OCI-LY7 (cell line): ENCODE data around the gene IGF2BP2. TPM values are rescaled to one million over a fixed set of nuclear protein-coding genes. Genes with fewer than 3 reads are reported as not detected.

Source experiments
- BruUV-seq: library from RNA; stranded (reverse); fragments of 400-500 nt; replicated peaks from 2 replicates; lab custom pipeline; 2021; lab: Mats Ljungman, UMichigan
- CTCF ChIA-PET: fragments of 300-600 bp; sonication (Branson Sonifier 250); formaldehyde crosslinking; loops from one replicate; lab custom pipeline; 2022; ENCODE audit warnings: antibody characterized with exemption; ENCODE audit not compliant: unreplicated experiment; lab: Charles Lee
- POLR2A ChIA-PET: fragments of 300-600 bp; sonication (Branson Sonifier 250); formaldehyde crosslinking; loops from one replicate; lab custom pipeline; 2022; ENCODE audit warnings: antibody characterized with exemption; lab: Charles Lee
- DNase-seq: peaks from one replicate; pipeline ENCODE4 v3.0.0-alpha.2; 2015; ENCODE audit warnings: low spot score
- H2AFZ ChIP-seq: fragments of 200-600 bp; sonication (generic), shearing (Covaris generic); 2 replicates; pipeline ENCODE4 v1.6.1; 2014; ENCODE audit warnings: mild to moderate bottlenecking, antibody characterized with exemption, low read length, moderate library complexity
- H3K27ac ChIP-seq: fragments of 200-600 bp; sonication (generic); 2 replicates; pipeline ENCODE4 v1.5.1; 2014; ENCODE audit warnings: mixed run types, low read depth, mild to moderate bottlenecking, moderate library complexity, low read length, inconsistent platforms; ENCODE audit not compliant: poor library complexity, severe bottlenecking
- H3K36me3 ChIP-seq: fragments of 200-600 bp; sonication (generic); 2 replicates; pipeline ENCODE4 v1.6.1; 2014; ENCODE audit warnings: mild to moderate bottlenecking, antibody characterized with exemption, low read length, moderate library complexity, mixed read lengths; ENCODE audit not compliant: insufficient read depth
- H3K4me1 ChIP-seq: fragments of 200-600 bp; sonication (generic); 2 replicates; pipeline ENCODE4 v1.5.1; 2014; ENCODE audit warnings: mild to moderate bottlenecking, low read length; ENCODE audit not compliant: insufficient read depth, poor library complexity, severe bottlenecking
- H3K4me2 ChIP-seq: fragments of 200-600 bp; sonication (generic); 2 replicates; pipeline ENCODE4 v1.6.1; 2014; ENCODE audit warnings: mild to moderate bottlenecking, low read length
- H3K4me3 ChIP-seq: fragments of 200-600 bp; sonication (generic); 2 replicates; pipeline ENCODE4 v1.5.1; 2014; ENCODE audit warnings: mild to moderate bottlenecking, low read depth, low read length; ENCODE audit not compliant: poor library complexity, severe bottlenecking
- H3K79me2 ChIP-seq: fragments of 200-600 bp; sonication (generic); 2 replicates; pipeline ENCODE4 v1.6.1; 2016; ENCODE audit warnings: low read depth, mild to moderate bottlenecking, low read length, moderate library complexity, mixed read lengths; ENCODE audit not compliant: insufficient read depth
- H3K9me2 ChIP-seq: fragments of 200-600 bp; sonication (generic); 2 replicates; pipeline ENCODE4 v1.6.1; 2016; ENCODE audit warnings: mild to moderate bottlenecking, low read length, mixed read lengths; ENCODE audit not compliant: insufficient read depth
- H3K9me3 ChIP-seq: fragments of 200-600 bp; sonication (generic); 2 replicates; pipeline ENCODE4 v1.6.1; 2014; ENCODE audit warnings: mild to moderate bottlenecking, mixed run types, low read length, mixed read lengths
- H4K20me1 ChIP-seq: fragments of 200-600 bp; sonication (generic); 2 replicates; pipeline ENCODE4 v1.6.1; 2014; ENCODE audit warnings: mild to moderate bottlenecking, antibody characterized with exemption, low read length, moderate library complexity, mixed read lengths; ENCODE audit not compliant: insufficient read depth
- EZH2phosphoT487 ChIP-seq: fragments of 200-600 bp; sonication (generic); IDR thresholded peaks from 2 replicates; pipeline ENCODE4 v1.6.1; 2018; ENCODE audit warnings: low read depth, borderline replicate concordance, mild to moderate bottlenecking, mixed run types, antibody characterized with exemption, low read length, moderate library complexity, mixed read lengths
- intact Hi-C: fragments of 100-400 bp; cut with micrococcal nuclease; formaldehyde crosslinking; loops from one replicate; pipeline ENCODE4 v1.10.0; 2022; ENCODE audit not compliant: unreplicated experiment
- total RNA-seq, 2 experiments: library from RNA; depleted of rRNA in 1 of 2; stranded (reverse); fragments of >200 nt in 1 of 2; shearing (Covaris generic) in 1 of 2; gene quantifications; 2 replicates each; pipeline ENCODE4 v1.2.3, GENCODE V29; 2014 to 2022
- TF ChIP-seq, protein P1 (sequence below): fragments of 200-600 bp; sonication (generic); conservative IDR thresholded peaks from 2 replicates; pipeline ENCODE4 v1.5.1; 2014; ENCODE audit warnings: mild to moderate bottlenecking, antibody characterized with exemption, low read length, moderate library complexity, mixed read lengths

Gene IGF2BP2
- total RNA-seq, 2 experiments from 2014 or later: not detected

GRCh38 chr3:185763347-185764005 lies 61.4 kb downstream of the IGF2BP2 start:
- POLR2A ChIA-PET: interaction anchor here (0.9 kb wide), 1 partner anchor 93 kb away, joined by 3 read pairs; no protein-coding TSS in a partner anchor
- Histone ChIP-seq H3K9me2 (no peaks in the 10 kb centered on the region), H3K9me3 (no peaks in the 10 kb centered on the region), H4K20me1 (no peaks in the 10 kb centered on the region), H3K4me1 (no peaks in the 10 kb centered on the region), H3K79me2 (no peaks in the 10 kb centered on the region), H3K4me2 (no peak overlapping the region), H2AFZ (no peak overlapping the region), H3K4me3 (no peak overlapping the region), H3K27ac (no peak overlapping the region), H3K36me3 (no peaks in the 10 kb centered on the region)
- no TSS peak for BruUV-seq
- intact Hi-C loops: no loop called here
- TF ChIP-seq, protein P1, sequence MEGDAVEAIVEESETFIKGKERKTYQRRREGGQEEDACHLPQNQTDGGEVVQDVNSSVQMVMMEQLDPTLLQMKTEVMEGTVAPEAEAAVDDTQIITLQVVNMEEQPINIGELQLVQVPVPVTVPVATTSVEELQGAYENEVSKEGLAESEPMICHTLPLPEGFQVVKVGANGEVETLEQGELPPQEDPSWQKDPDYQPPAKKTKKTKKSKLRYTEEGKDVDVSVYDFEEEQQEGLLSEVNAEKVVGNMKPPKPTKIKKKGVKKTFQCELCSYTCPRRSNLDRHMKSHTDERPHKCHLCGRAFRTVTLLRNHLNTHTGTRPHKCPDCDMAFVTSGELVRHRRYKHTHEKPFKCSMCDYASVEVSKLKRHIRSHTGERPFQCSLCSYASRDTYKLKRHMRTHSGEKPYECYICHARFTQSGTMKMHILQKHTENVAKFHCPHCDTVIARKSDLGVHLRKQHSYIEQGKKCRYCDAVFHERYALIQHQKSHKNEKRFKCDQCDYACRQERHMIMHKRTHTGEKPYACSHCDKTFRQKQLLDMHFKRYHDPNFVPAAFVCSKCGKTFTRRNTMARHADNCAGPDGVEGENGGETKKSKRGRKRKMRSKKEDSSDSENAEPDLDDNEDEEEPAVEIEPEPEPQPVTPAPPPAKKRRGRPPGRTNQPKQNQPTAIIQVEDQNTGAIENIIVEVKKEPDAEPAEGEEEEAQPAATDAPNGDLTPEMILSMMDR: no peak
- no peak for TF ChIP-seq EZH2phosphoT487
- DNase-seq: no peak
- CTCF ChIA-PET: no interaction called here

DNA sequence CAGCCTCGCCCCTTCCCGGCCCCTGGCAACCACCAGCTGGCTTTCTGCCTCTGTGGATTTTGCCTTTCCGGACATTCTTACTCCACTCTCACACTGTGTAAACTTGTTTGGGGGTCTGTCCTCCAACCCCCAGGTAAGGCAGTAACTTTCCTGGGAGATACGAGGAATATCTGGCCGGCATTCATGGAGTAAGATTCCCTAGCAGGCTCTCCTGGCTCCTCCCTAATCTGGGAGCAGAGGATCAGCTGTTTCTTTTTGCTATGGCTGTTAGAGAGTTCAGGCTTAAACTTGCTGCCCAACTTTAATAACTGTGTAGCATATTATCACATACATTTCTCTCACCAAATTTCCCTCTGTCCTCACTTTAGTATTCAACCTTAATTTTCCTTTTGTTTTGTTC lies 64.3 kb downstream of the IGF2BP2 start:
- Histone ChIP-seq H4K20me1 (no peaks in the 10 kb centered on the region), H3K79me2 (no peaks in the 10 kb centered on the region), H3K4me2 (no peak overlapping the region), H3K27ac (no peak overlapping the region), H3K4me3 (no peak overlapping the region), H3K36me3 (no peaks in the 10 kb centered on the region), H3K9me2 (no peaks in the 10 kb centered on the region), H2AFZ (no peak overlapping the region), H3K9me3 (no peaks in the 10 kb centered on the region), H3K4me1 (no peaks in the 10 kb centered on the region)
- no TSS peak for BruUV-seq
- ChIA-PET POLR2A (no interaction called here), CTCF (no interaction called here)
- DNase-seq: no peak
- TF ChIP-seq, protein P1: no peak
- no peak for TF ChIP-seq EZH2phosphoT487
- intact Hi-C loops: no loop called here

- Histone ChIP-seq H3K4me3 (no peak overlapping the region), H3K79me2 (no peaks in the 10 kb centered on the region), H3K27ac (no peak overlapping the region), H3K36me3 (no peaks in the 10 kb centered on the region), H3K4me2 (no peak overlapping the region), H2AFZ (no peak overlapping the region), H3K4me1 (no peaks in the 10 kb centered on the region), H3K9me3 (no peaks in the 10 kb centered on the region), H3K9me2 (no peaks in the 10 kb centered on the region), H4K20me1 (no peaks in the 10 kb centered on the region)
- CTCF ChIA-PET: no interaction called here
- DNase-seq: no peak
- no TSS peak for BruUV-seq
- POLR2A ChIA-PET: no interaction called here
- intact Hi-C loops: no loop called here
- no peak for TF ChIP-seq EZH2phosphoT487
- TF ChIP-seq, protein P1: no peak
These were observed 64.8 kb downstream of the IGF2BP2 start for GRCh38 chr3:185760088-185760487.
